Osteocyte (in vitro differentiated cells): ENCODE measurements around the gene KRT3. TPM values are rescaled to one million over a fixed set of nuclear protein-coding genes. Genes with fewer than 3 reads are reported as not detected.

ENCODE experiments used
- DNase-seq: peaks from one replicate; pipeline ENCODE4 v3.0.0; 2021; ENCODE audit warnings: mixed read lengths; ENCODE audit not compliant: unreplicated experiment; ENCODE audit errors: extremely low spot score
- H3K27ac Mint-ChIP-seq: one replicate; pipeline ENCODE4 v1.8.0; 2021; ENCODE audit warnings: mild to moderate bottlenecking, mixed read lengths; ENCODE audit not compliant: unreplicated experiment
- H3K27me3 Mint-ChIP-seq: one replicate; pipeline ENCODE4 v1.8.0; 2021; ENCODE audit warnings: mixed read lengths; ENCODE audit not compliant: unreplicated experiment
- H3K36me3 Mint-ChIP-seq: one replicate; pipeline ENCODE4 v1.8.0; 2021; ENCODE audit warnings: mixed read lengths; ENCODE audit not compliant: unreplicated experiment
- H3K4me1 Mint-ChIP-seq: one replicate; pipeline ENCODE4 v1.8.0; 2021; ENCODE audit warnings: mixed read lengths; ENCODE audit not compliant: unreplicated experiment
- H3K4me3 Mint-ChIP-seq: one replicate; pipeline ENCODE4 v1.8.0; 2021; ENCODE audit warnings: mild to moderate bottlenecking, moderate library complexity, mixed read lengths; ENCODE audit not compliant: unreplicated experiment
- H3K9me3 Mint-ChIP-seq: one replicate; pipeline ENCODE4 v1.8.0; 2021; ENCODE audit warnings: mixed read lengths; ENCODE audit not compliant: unreplicated experiment
- CTCF ChIP-seq: fragments of 200-600 bp; sonication (generic); IDR thresholded peaks from 2 replicates; pipeline ENCODE4 v1.5.0; 2021; ENCODE audit warnings: antibody characterized with exemption, mild to moderate bottlenecking, moderate library complexity
- total RNA-seq: library from RNA; stranded (reverse); gene quantifications from 2 replicates; pipeline ENCODE4 v1.2.1, GENCODE V29; 2021

KRT3 gene
- total RNA-seq, 1 donor from 2014 or later: not detected

GRCh38 chr12:52784909-52785308 is 11.0 kb downstream of the KRT3 start:
- TF ChIP-seq CTCF: no peak
- no peaks in the 10 kb centered on the region for H3K36me3 Mint-ChIP-seq
- no peak for DNase-seq
- H3K4me3 Mint-ChIP-seq: no peak overlapping the region
- H3K27me3 Mint-ChIP-seq: peaks cover 41% of the 10 kb centered on the region
- H3K4me1 Mint-ChIP-seq: no peaks in the 10 kb centered on the region
- H3K9me3 Mint-ChIP-seq: no peaks in the 10 kb centered on the region
- H3K27ac Mint-ChIP-seq: no peak overlapping the region

- Mint-ChIP-seq H3K4me3 (no peak overlapping the region), H3K4me1 (no peaks in the 10 kb centered on the region), H3K9me3 (no peaks in the 10 kb centered on the region), H3K27me3 (peaks cover 52% of the 10 kb centered on the region), H3K36me3 (no peaks in the 10 kb centered on the region), H3K27ac (no peak overlapping the region)
- no peak for DNase-seq
- TF ChIP-seq CTCF: no peak
These were observed 12.2 kb downstream of the KRT3 start for GRCh38 chr12:52783563-52784316.

GRCh38 chr12:52782502-52782901 is 13.4 kb downstream of the KRT3 start:
- DNase-seq: no peak
- H3K4me3 Mint-ChIP-seq: no peak overlapping the region
- no peaks in the 10 kb centered on the region for H3K36me3 Mint-ChIP-seq
- peaks cover 55% of the 10 kb centered on the region for H3K27me3 Mint-ChIP-seq
- no peak for TF ChIP-seq CTCF
- no peaks in the 10 kb centered on the region for H3K4me1 Mint-ChIP-seq
- H3K9me3 Mint-ChIP-seq: no peaks in the 10 kb centered on the region
- H3K27ac Mint-ChIP-seq: no peak overlapping the region

- Mint-ChIP-seq H3K27me3 (peaks cover 55% of the 10 kb centered on the region), H3K4me3 (no peak overlapping the region), H3K9me3 (no peaks in the 10 kb centered on the region), H3K4me1 (no peaks in the 10 kb centered on the region), H3K36me3 (no peaks in the 10 kb centered on the region), H3K27ac (no peak overlapping the region)
- no peak for DNase-seq
- no peak for TF ChIP-seq CTCF
These were observed 14.4 kb downstream of the KRT3 start for GRCh38 chr12:52781399-52782082.

- no peaks in the 10 kb centered on the region for H3K9me3 Mint-ChIP-seq
- no peak overlapping the region for H3K27ac Mint-ChIP-seq
- no peak for DNase-seq
- H3K4me3 Mint-ChIP-seq: no peak overlapping the region
- H3K4me1 Mint-ChIP-seq: no peaks in the 10 kb centered on the region
- TF ChIP-seq CTCF: no peak
- peaks cover 50% of the 10 kb centered on the region for H3K27me3 Mint-ChIP-seq
- H3K36me3 Mint-ChIP-seq: no peaks in the 10 kb centered on the region
These were observed 16.0 kb downstream of the KRT3 start for GRCh38 chr12:52779914-52780313.
